H7 (cell line): ENCODE results near the gene TPM3. TPM values are rescaled to one million over a fixed set of nuclear protein-coding genes. Genes with fewer than 3 reads are reported as not detected.
"Not testable (repeated sequence)": the region's sequence is repeated elsewhere in the genome, so short reads cannot be mapped to it uniquely, and the experiment has no call there.

Experiments used
- DNase-seq: peaks from one replicate; pipeline ENCODE4 v3.0.0; 2012
- H3K27me3 ChIP-seq: 2 replicates; pipeline ENCODE4 v1.6.0; 2011; ENCODE audit warnings: mild to moderate bottlenecking, low read length; ENCODE audit not compliant: control insufficient read depth, insufficient read depth
- H3K36me3 ChIP-seq: replicated peaks from 2 replicates; pipeline ENCODE4 v1.5.1; 2011; ENCODE audit warnings: low read length; ENCODE audit not compliant: control insufficient read depth, insufficient read depth
- H3K4me3 ChIP-seq: 2 replicates; pipeline ENCODE4 v1.5.1; 2011; ENCODE audit warnings: low read depth, mild to moderate bottlenecking, control low read depth, low read length, moderate library complexity; ENCODE audit not compliant: insufficient read depth
- total RNA-seq: library from RNA; depleted of rRNA; stranded (reverse); fragments of >200 nt; shearing (Covaris generic); gene quantifications from 2 replicates; pipeline ENCODE4 v1.2.3, GENCODE V29; 2014; rRNA removed

The TPM3 gene
- total RNA-seq = 712 and 754 TPM in 2 replicates

DNA sequence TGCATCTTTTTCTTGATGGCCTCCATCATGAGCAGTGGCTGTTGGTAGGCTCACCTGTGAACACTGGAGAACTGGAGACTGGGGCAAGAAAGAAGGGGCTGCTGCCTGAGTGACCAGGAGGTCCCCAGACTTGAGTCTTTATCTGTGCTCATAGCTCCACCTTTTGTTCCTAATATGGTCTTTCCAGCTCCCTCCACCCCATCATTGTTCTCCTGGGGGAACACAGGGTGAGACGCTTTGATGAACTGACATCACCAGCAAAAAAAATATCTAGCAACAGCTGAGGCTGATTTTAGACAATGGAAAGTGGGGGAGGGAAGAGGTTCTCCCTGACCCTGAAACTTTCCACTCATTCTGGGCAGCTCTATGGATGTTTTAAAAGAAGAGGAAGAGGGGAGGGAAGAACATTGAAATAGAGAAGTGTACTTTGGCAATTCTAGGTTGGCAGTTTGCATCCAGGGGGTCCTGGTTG, at the start of gene TPM3:
Gene TPM3 (minus strand): TSS at position 111 of the 472 bp plus-strand sequence. CDS start 82 bp downstream, at position 29.
- no peak for DNase-seq
- H3K27me3 ChIP-seq = no peaks in the 10 kb centered on the region; the same call in 1 of the 2 replicates
- H3K4me3 ChIP-seq = no peak within 1 kb of the TSS
- H3K36me3 ChIP-seq = no peaks in the 10 kb centered on the region

- Histone ChIP-seq H3K4me3 (no peak overlapping the region), H3K36me3 (peaks cover 54% of the 10 kb centered on the region), H3K27me3 (no peaks in the 10 kb centered on the region)
- no peak for DNase-seq
Measured at GRCh38 chr1:154240294-154240833, 48.5 kb upstream of the TPM3 start.

DNA sequence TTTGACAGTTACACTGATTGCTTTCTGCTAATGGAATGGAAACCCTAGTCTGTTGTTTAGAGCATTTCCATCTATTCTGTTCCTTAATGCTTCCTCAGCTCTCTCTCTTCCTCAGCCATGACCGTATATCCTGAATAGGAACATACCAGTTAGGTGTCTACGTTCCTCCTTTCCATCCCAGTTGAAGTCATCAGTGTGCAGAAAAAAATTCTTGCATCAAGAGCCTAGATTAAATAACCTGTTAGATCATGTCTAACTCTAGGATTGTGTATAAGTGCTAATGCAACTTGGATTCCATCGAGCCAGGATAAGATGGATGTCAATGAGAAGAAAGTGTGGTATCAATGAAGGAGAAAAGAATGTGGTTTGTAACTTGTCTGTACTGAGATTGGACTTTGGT, 47.6 kb upstream of the TPM3 start:
- H3K4me3 ChIP-seq = no peak overlapping the region
- peaks cover 54% of the 10 kb centered on the region for H3K36me3 ChIP-seq
- DNase-seq = no peak
- H3K27me3 ChIP-seq = no peaks in the 10 kb centered on the region

DNA sequence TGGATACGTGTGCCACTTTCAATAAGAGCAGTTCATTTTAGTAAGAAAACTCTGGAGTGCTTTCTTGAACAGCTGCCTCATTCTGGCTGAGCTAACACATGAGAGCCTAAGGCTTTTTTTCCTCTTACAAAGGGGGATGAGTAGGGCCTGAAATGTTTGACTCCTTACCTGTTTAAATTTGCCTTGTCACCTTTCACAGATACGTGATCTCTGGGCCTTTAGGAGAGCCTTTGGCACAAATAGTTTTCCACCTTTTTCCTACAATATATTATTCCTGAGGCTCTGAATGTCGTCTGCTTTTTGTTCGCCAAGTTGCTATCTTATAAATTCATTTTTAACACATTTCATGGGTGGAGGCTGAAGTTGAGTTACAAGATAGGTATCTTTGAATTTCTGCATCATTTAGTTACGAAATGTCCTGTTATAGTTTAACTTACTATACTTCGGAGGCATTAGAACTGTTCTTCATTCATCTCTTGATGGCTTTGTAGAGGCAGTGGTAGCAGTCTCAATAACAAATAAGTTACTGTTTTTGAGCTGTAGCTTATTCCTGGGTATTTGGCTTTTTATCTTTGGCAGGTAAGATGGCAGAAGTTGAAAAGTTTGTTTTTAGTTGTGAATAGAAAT, 46.1 kb upstream of the TPM3 start:
- no peaks in the 10 kb centered on the region for H3K27me3 ChIP-seq
- no peak overlapping the region for H3K4me3 ChIP-seq
- DNase-seq = no peak
- peaks cover 46% of the 10 kb centered on the region for H3K36me3 ChIP-seq

- Histone ChIP-seq H3K27me3 (no peaks in the 10 kb centered on the region), H3K4me3 (no peak overlapping the region), H3K36me3 (peaks cover 47% of the 10 kb centered on the region)
- no peak for DNase-seq
Measured at GRCh38 chr1:154237435-154237834, 45.5 kb upstream of the TPM3 start.

DNA sequence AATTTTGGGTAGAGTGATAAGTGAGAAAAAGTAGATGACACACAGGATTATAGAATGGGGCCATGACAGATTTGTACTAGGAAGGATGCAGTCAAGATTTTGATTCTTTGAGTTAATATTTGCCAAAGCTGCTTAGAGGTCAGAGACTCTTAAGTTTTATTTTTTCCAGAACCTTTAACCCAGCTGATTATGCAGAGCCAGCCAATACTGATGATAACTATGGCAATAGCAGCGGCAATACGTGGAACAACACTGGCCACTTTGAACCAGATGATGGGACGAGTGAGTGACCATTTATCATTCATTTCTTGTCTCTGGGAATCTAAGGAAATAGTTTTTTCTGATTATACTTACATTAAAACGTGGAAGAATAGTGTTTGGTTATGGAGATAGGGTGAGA, 45.0 kb upstream of the TPM3 start:
- H3K27me3 ChIP-seq = no peaks in the 10 kb centered on the region
- no peak for DNase-seq
- H3K36me3 ChIP-seq = peaks cover 45% of the 10 kb centered on the region
- H3K4me3 ChIP-seq = no peak overlapping the region

DNA sequence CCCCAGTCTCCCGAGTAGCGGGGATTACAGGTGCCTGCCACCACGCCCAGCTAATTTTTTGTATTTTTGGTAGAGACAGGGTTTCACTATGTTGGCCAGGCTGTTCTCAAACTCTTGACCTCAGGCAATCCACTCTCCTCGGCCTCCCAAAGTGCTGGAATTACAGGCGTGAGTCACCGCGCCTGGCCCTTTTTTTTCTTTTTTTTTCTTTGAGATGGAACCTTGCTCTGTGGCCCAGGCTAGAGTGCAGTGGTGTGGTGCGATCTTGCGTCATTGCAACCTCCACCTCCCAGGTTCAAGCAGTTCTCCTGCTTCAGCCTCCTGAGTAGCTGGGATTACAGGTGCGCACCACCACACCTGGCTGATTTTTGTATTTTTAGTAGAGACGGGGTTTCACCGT, 41.2 kb upstream of the TPM3 start:
- H3K36me3 ChIP-seq = peaks cover 57% of the 10 kb centered on the region
- not testable (repeated sequence) for H3K4me3 ChIP-seq, DNase-seq, H3K27me3 ChIP-seq

DNA sequence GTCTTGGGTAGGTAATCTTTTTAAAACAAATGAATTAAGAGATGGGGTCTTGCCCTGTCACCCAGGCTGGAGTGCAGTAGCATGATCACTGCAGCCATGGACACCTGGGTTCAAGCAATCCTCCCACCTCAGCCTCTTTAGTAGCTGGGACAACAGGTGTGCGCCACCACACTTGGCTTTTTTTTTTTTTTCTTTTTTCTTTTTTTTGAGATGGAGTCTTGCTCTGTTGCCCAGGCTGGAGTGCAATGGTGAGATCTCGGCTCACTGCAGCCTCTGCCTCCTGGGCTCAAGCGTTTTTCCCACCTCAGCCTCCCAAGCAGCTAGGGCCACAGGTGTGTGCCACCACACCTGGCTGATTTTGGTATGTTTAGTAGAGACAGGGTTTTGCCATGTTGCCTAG, 39.2 kb upstream of the TPM3 start:
- H3K4me3 ChIP-seq, H3K27me3 ChIP-seq, DNase-seq: not testable (repeated sequence)
- H3K36me3 ChIP-seq = peaks cover 52% of the 10 kb centered on the region

DNA sequence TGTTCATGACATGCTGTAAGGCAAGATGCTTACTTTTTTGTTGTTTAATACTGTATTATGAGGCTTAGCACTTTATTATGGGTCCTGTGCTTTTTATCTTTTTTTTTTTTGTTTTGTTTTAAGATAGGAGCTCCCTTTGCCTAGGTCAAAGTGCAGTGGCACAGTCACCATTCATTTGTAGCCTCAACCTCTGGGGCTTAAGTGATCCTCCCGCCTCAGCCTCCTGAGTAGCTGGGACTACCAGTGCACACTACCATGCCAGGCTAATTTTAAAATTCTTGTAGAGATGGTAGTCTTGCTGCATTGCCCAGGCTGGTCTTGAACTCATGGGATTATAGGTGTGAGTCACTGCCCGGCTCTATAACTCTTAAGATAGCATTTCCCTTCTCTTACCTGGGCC, 33.5 kb upstream of the TPM3 start:
- DNase-seq = no peak
- no peak overlapping the region for H3K4me3 ChIP-seq
- H3K27me3 ChIP-seq = no peaks in the 10 kb centered on the region
- peaks cover 30% of the 10 kb centered on the region for H3K36me3 ChIP-seq

DNA sequence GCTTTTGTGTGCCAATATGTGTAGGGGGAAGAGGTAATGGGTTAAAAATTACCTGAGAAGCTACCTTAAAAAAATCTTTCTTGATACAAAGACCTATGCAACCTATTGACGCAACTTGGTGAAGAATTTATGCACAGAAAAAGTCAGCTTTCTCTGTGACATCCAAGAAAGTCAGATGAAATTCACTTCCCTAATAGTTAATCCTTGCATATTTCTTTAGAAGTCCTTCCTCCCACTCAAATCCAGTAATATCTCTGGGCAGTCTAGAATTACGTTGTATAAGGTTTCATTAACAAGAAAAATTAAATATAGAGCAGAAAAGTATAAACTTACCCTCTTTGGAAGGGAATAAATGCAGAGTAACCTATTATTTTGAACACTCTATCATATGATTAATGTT, 31.7 kb upstream of the TPM3 start:
- no peak for DNase-seq
- Histone ChIP-seq H3K27me3 (no peaks in the 10 kb centered on the region), H3K36me3 (peaks cover 22% of the 10 kb centered on the region), H3K4me3 (no peak overlapping the region)

DNA sequence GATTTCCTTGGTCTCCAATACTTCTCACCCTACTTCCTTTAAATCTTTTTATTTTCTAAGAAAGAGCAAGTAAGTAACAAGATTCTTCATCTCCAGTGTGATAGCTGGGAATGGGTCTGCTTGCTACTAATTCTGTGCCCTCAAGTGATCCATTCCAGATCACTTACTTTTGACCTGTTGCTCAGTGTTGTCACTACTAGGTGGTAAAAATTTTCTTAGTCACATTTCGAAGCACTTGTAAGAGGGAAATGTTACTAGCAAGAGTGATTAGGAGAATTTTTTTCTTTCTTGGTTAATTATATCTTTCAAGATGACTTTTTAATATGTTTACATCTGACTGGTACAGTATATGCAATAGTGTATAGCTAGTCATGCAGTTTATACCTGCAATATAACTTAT, 31.0 kb upstream of the TPM3 start:
- H3K27me3 ChIP-seq = no peaks in the 10 kb centered on the region
- peaks cover 21% of the 10 kb centered on the region for H3K36me3 ChIP-seq
- no peak overlapping the region for H3K4me3 ChIP-seq
- no peak for DNase-seq

DNA sequence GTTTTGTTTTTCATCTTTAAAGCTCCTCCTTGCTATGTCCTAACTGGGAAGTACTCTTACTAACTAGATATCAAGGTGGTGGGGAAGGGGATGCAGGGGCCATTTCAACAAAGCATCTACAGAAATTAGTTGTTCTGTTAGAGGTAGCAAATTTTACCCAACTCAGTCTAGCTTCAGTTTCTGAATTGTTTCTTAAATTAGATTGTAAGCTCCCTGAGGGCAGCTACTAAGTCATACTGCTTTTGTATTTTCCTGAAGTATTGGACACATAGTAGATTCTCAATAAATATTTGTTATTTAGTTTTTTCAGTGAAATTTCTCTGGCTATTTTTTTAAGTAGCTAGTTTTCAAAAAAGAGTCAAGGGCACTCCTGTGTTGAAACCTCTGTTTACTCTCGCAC, 30.6 kb upstream of the TPM3 start:
- Histone ChIP-seq H3K27me3 (no peaks in the 10 kb centered on the region), H3K4me3 (no peak overlapping the region), H3K36me3 (peaks cover 20% of the 10 kb centered on the region)
- DNase-seq = no peak

DNA sequence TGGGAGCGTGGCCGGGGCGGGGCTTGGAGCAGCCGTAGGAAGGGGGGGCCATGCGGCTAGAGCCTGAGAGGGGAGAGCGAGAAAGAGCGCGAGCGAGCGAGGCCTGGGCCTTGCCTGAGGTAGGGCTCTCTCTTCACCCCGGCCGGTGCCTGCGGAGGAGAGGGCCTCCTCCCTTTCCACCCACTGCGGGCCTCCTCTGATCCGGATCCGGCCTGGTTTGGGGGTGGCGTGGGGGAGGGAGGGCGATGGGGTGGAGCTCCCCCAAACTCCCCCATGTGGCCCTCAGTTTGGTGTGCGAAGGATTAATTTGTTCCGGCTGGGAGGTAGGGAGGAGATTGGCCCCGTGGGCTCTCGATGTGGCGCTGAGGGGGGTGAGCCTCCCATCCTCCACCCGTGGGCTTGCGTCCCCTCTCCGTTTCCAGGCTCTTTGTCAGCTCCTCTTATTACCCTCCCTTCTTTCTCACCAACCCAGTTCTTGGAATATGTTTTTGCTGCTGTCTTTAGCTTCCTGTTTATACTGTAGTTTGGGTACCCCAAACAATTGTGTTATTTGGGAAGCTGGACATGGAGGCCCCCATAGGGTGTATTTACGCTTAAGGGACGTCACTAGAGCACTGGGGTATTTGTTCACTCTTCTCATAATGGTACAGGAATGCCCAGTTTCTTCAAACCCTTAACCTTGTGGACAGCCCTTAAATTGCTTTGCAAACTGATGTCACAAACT, 29.5 kb upstream of the TPM3 start:
- Histone ChIP-seq H3K4me3 (peak overlapping the region; percentile 93), H3K27me3 (no peaks in the 10 kb centered on the region), H3K36me3 (peaks cover 15% of the 10 kb centered on the region)
- DNase-seq = peak; percentile 70

DNA sequence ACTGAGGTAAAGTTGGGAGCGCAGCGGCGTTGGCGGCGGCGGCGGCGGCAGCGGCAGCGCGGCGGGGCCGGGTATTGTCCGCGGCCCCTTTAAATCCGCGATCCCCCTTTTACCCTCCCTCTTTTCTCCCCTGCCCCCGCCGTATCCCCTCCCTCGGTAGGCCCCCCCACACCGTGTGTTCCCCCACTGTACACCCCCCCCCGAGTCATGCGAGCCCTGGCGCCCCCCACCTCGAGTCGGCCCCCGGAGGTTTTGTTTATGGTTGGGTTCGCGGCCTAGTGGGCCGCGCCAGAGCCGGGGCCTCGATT, 29.0 kb upstream of the TPM3 start:
- Histone ChIP-seq H3K36me3 (peaks cover 15% of the 10 kb centered on the region), H3K4me3 (peak overlapping the region; percentile 93), H3K27me3 (no peaks in the 10 kb centered on the region)
- no peak for DNase-seq
